K562 (cell line): ENCODE results near the gene MBNL2.

ENCODE experiments used
- ATF3 ChIP-seq, 2 experiments: fragments of 450-650 bp in 1 of 2; sonication (generic) in 1 of 2; formaldehyde crosslinking in 1 of 2; IDR thresholded peaks in 1 of 2; conservative IDR thresholded peaks in 1 of 2; 2 replicates each; pipeline versions ENCODE4 v1.6.1 to v1.8.1; 2016 to 2023; ENCODE audit warnings: mild to moderate bottlenecking in 2 of 2, moderate library complexity in 2 of 2, inconsistent platforms in 1 of 2, missing genetic modification reagents in 1 of 2
- CTCF ChIP-seq, 3 experiments: IDR thresholded peaks in 2 of 3; conservative IDR thresholded peaks in 1 of 3; 2 replicates each; pipeline ENCODE4 v1.5.1; 2011 to 2012; ENCODE audit warnings: low read length in 3 of 3, mild to moderate bottlenecking in 3 of 3, control low read depth in 2 of 3, improper control_type of control experiment in 1 of 3, inconsistent platforms in 1 of 3, low read depth in 1 of 3, mixed read lengths in 1 of 3, moderate library complexity in 1 of 3; ENCODE audit not compliant: insufficient read depth in 2 of 3
- FOXP4 ChIP-seq: sonication (generic); formaldehyde crosslinking; IDR thresholded peaks from 2 replicates; pipeline ENCODE4 v1.8.0; 2022; ENCODE audit warnings: mild to moderate bottlenecking, missing genetic modification reagents, borderline replicate concordance
- MECOM ChIP-seq: fragments of 250-450 bp; sonication (Bioruptor Pico); IDR thresholded peaks from 2 replicates; pipeline ENCODE4 v1.8.0; 2022; ENCODE audit warnings: inconsistent platforms
- NR1H2 ChIP-seq: sonication (generic); formaldehyde crosslinking; IDR thresholded peaks from 2 replicates; pipeline ENCODE4 v1.4.0; 2020; ENCODE audit warnings: mild to moderate bottlenecking, missing genetic modification reagents
- NRF1 ChIP-seq, 2 experiments: fragments of 450-650 bp; IDR thresholded peaks in 1 of 2; conservative IDR thresholded peaks in 1 of 2; 2 replicates each; pipeline ENCODE4 v1.6.1; 2014; ENCODE audit warnings: mild to moderate bottlenecking in 2 of 2
- PHB2 ChIP-seq: fragments of 450-650 bp; IDR thresholded peaks from 2 replicates; pipeline ENCODE4 v1.6.1; 2017; ENCODE audit warnings: low read depth
- REST ChIP-seq, 2 experiments: fragments of 450-650 bp; formaldehyde crosslinking in 1 of 2; IDR thresholded peaks; 2 replicates each; pipeline versions ENCODE4 v1.4.0 to v1.6.1; 2014 to 2020; ENCODE audit warnings: mild to moderate bottlenecking in 2 of 2, borderline replicate concordance in 1 of 2, low read depth in 1 of 2
- TCF3 ChIP-seq: sonication (generic); formaldehyde crosslinking; IDR thresholded peaks from 2 replicates; pipeline ENCODE4 v1.4.0; 2020; ENCODE audit warnings: mild to moderate bottlenecking, missing genetic modification reagents
- THRAP3 ChIP-seq: fragments of 450-650 bp; IDR thresholded peaks from 2 replicates; pipeline ENCODE4 v1.6.1; 2016; ENCODE audit warnings: mild to moderate bottlenecking, inconsistent platforms, borderline replicate concordance
- XRCC3 ChIP-seq: fragments of 450-650 bp; IDR thresholded peaks from 2 replicates; pipeline ENCODE4 v1.6.1; 2017; ENCODE audit warnings: mild to moderate bottlenecking, moderate library complexity
- YY1 ChIP-seq, 3 experiments: IDR thresholded peaks; 2 replicates each; pipeline ENCODE4 v1.6.1; 2011; ENCODE audit warnings: low read length in 2 of 3, mild to moderate bottlenecking in 2 of 3, moderate library complexity in 2 of 3, borderline replicate concordance in 1 of 3, control low read depth in 1 of 3, low read depth in 1 of 3; ENCODE audit not compliant: insufficient read depth in 3 of 3, insufficient replicate concordance in 2 of 3, control insufficient read depth in 1 of 3, insufficient read length in 1 of 3; ENCODE audit errors: extremely low read depth in 1 of 3
- ZFP36 ChIP-seq: fragments of 150-350 bp; IDR thresholded peaks from 2 replicates; pipeline ENCODE4 v1.6.1; 2018; ENCODE audit warnings: low read length, low read depth; ENCODE audit not compliant: partially characterized antibody
- ZNF253 ChIP-seq: fragments of 250-450 bp; sonication (Bioruptor Pico); conservative IDR thresholded peaks from 2 replicates; pipeline ENCODE4 v1.6.1; 2021; ENCODE audit warnings: mild to moderate bottlenecking

GRCh38 chr13:97192166-97192565, 30.0 kb upstream of the MBNL2 start:
- TF ChIP-seq REST (IDR thresholded peaks at IDR 0.05; ENCODE audit: borderline replicate concordance), result no peak
- TF ChIP-seq REST (CRISPR knock-in tag; IDR thresholded peaks at IDR 0.05; ENCODE audit: low read depth), result no peak
- no peak for TF ChIP-seq YY1 (IDR thresholded peaks at IDR 0.05; ENCODE audit: borderline replicate concordance in 1 of 3, control insufficient read depth in 1 of 3, extremely low read depth in 1 of 3, insufficient read depth in 3 of 3, insufficient read length in 1 of 3, insufficient replicate concordance in 2 of 3, low read depth in 1 of 3, low read length in 2 of 3)
- TF ChIP-seq ZFP36, result no peak
- TF ChIP-seq NR1H2 (CRISPR knock-in tag), result no peak
- TF ChIP-seq FOXP4 (CRISPR knock-in tag), result no peak
- no peak for TF ChIP-seq MECOM (CRISPR knock-in tag)
- TF ChIP-seq THRAP3, result no peak
- TF ChIP-seq ZNF253 (CRISPR knock-in tag), result no peak
- TF ChIP-seq PHB2, result no peak
- TF ChIP-seq TCF3 (CRISPR knock-in tag), result no peak
- TF ChIP-seq CTCF (IDR thresholded peaks at IDR 0.05 in 2 of 3, conservative IDR thresholded peaks at IDR 0.05 in 1 of 3; ENCODE audit: insufficient read depth in 2 of 3, low read depth in 1 of 3, low read length in 3 of 3), result no peak
- no peak for TF ChIP-seq XRCC3
- TF ChIP-seq ATF3 (IDR thresholded peaks at IDR 0.05), result no peak
- TF ChIP-seq ATF3 (CRISPR knock-in tag; conservative IDR thresholded peaks at IDR 0.05), result no peak
- no peak for TF ChIP-seq NRF1 (conservative IDR thresholded peaks at IDR 0.05 in 1 of 2, IDR thresholded peaks at IDR 0.05 in 1 of 2)
